NOMO-1 treated with DMSO at 0.1 percent for 48 hours (cell line): Measurements from ENCODE around the gene CFAP251.
"Not testable (repeated sequence)": the region's sequence is repeated elsewhere in the genome, so short reads cannot be mapped to it uniquely, and the experiment has no call there.

ENCODE experiments used
- DNase-seq: peaks from one replicate; lab custom pipeline; 2025; ENCODE audit not compliant: unreplicated experiment; lab: John Stamatoyannopoulos, UW

CFAP251 gene

GRCh38 chr12:121917950-121918678 lies at the start of gene CFAP251:
TSS of gene CFAP251 (plus strand) at chr12:121918592. CDS start at chr12:121921306, 2,714 bp downstream.
- peak; percentile 87 for DNase-seq

GRCh38 chr12:121869229-121869628 lies 49.2 kb upstream of the CFAP251 start:
- DNase-seq: not testable (repeated sequence)

GRCh38 chr12:121871467-121871866 lies 46.9 kb upstream of the CFAP251 start:
- DNase-seq: no peak

GRCh38 chr12:121872546-121873215 lies 45.7 kb upstream of the CFAP251 start:
- DNase-seq: no peak

- DNase-seq: no peak
Observed at GRCh38 chr12:121873216-121873569, 45.2 kb upstream of the CFAP251 start.

GRCh38 chr12:121874071-121874470 lies 44.3 kb upstream of the CFAP251 start:
- DNase-seq: peak; percentile 74

- no peak for DNase-seq
Observed at GRCh38 chr12:121875582-121875981, 42.8 kb upstream of the CFAP251 start.

GRCh38 chr12:121876080-121876447 lies 42.3 kb upstream of the CFAP251 start:
- not testable (repeated sequence) for DNase-seq

GRCh38 chr12:121883315-121883660 lies 35.1 kb upstream of the CFAP251 start:
- DNase-seq: no peak

- not testable (repeated sequence) for DNase-seq
Observed at GRCh38 chr12:121885129-121885528, 33.3 kb upstream of the CFAP251 start.

- no peak for DNase-seq
Observed at GRCh38 chr12:121888083-121888477, 30.3 kb upstream of the CFAP251 start.

- peak; percentile 97 for DNase-seq
Observed at GRCh38 chr12:121888478-121889273, 29.7 kb upstream of the CFAP251 start, which contains the start of gene PSMD9. TSS of gene PSMD9 (plus strand) at chr12:121888790. CDS start at chr12:121888857, 67 bp downstream.

- DNase-seq: no peak
Observed at GRCh38 chr12:121889274-121889624, 29.1 kb upstream of the CFAP251 start.

- peak; percentile 11 for DNase-seq
Observed at GRCh38 chr12:121889661-121890060, 28.7 kb upstream of the CFAP251 start.

GRCh38 chr12:121892673-121893561 lies 25.5 kb upstream of the CFAP251 start:
- no peak for DNase-seq

GRCh38 chr12:121893961-121894460 lies 24.4 kb upstream of the CFAP251 start:
- DNase-seq: no peak

GRCh38 chr12:121894633-121895032 lies 23.8 kb upstream of the CFAP251 start:
- no peak for DNase-seq

GRCh38 chr12:121898287-121898686 lies 20.1 kb upstream of the CFAP251 start:
- DNase-seq: no peak

GRCh38 chr12:121899590-121899989 lies 18.8 kb upstream of the CFAP251 start:
- DNase-seq: no peak

GRCh38 chr12:121903202-121903601 lies 15.2 kb upstream of the CFAP251 start:
- DNase-seq: no peak

GRCh38 chr12:121905746-121906145 lies 12.6 kb upstream of the CFAP251 start:
- no peak for DNase-seq
